ENCODE measurements around the gene DGKG. TPM values are rescaled to one million over a fixed set of nuclear protein-coding genes. Genes with fewer than 3 reads are reported as not detected.

Gene DGKG
- total and polyA plus RNA-seq, 9 of the 15 experiments (the other 6 are each of a cell fraction or from before 2014, with no cell fraction given), result 0.01 to 0.36 (median 0.15) TPM

GRCh38 chr3:186362537-186362842 lies 456 bp upstream of the DGKG start:
- H3K9me1 ChIP-seq (ENCODE audit: control insufficient read depth, insufficient read depth, low read length), result no peaks in the 10 kb centered on the region
- H3K79me2 ChIP-seq (ENCODE audit: control insufficient read depth, insufficient read depth, low read length), result no peaks in the 10 kb centered on the region
- no peaks in the 10 kb centered on the region for H4K20me1 ChIP-seq (replicated peaks; ENCODE audit: control insufficient read depth, insufficient read depth, low read length)
- CTCF ChIA-PET (ENCODE audit: low intra/inter-chr PET ratio), result no interaction called here
- in situ Hi-C loops (cut with MboI), result no loop called here
- H3K4me2 ChIP-seq (ENCODE audit: insufficient read depth, low read length), result no peak overlapping the region
- ATAC-seq (no peak), FAIRE-seq (no peak), DNase-seq (ENCODE audit: extremely low read depth in 1 of 4, low spot score in 3 of 4) (no peak)
- WGBS (ENCODE audit: insufficient coverage, low coverage, missing lambda C conversion rate), result 3% methylated on average over 9 of the region's 9 CpGs
- no peak overlapping the region for H3K27ac ChIP-seq (ENCODE audit: extremely low read depth, low read depth, low read length)
- POLR2A ChIA-PET, result no interaction called here
- BruUV-seq (replicated peaks), result no TSS peak
- H3K36me3 ChIP-seq (ENCODE audit: control insufficient read depth, insufficient read depth, low read length), result no peaks in the 10 kb centered on the region
- intact Hi-C loops (cut with micrococcal nuclease), result no loop called here
- H3K9me3 ChIP-seq (replicated peaks; ENCODE audit: control insufficient read depth, insufficient read depth, low read depth, low read length), result no peaks in the 10 kb centered on the region
- TF ChIP-seq TRIM28 (IDR thresholded peaks at IDR 0.05), result no peak
- no peak for TF ChIP-seq IFI16 (CRISPR knock-in tag; IDR thresholded peaks at IDR 0.05)
- TF ChIP-seq STAT5A (IDR thresholded peaks at IDR 0.05; ENCODE audit: borderline replicate concordance, low read length), result no peak
- TF ChIP-seq, protein P1, sequence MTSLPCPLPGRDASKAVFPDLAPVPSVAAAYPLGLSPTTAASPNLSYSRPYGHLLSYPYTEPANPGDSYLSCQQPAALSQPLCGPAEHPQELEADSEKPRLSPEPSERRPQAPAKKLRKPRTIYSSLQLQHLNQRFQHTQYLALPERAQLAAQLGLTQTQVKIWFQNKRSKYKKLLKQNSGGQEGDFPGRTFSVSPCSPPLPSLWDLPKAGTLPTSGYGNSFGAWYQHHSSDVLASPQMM (CRISPR knock-in tag; IDR thresholded peaks at IDR 0.05), result no peak
- TF ChIP-seq BCOR (IDR thresholded peaks at IDR 0.05), result no peak
- no peak for TF ChIP-seq HNRNPLL (IDR thresholded peaks at IDR 0.05; ENCODE audit: low read depth, low read length, poor library complexity, severe bottlenecking)
- no peak for TF ChIP-seq GABPB2 (CRISPR knock-in tag; conservative IDR thresholded peaks at IDR 0.05)
- no peak for TF ChIP-seq LCOR (CRISPR knock-in tag; IDR thresholded peaks at IDR 0.05)
- no peak for TF ChIP-seq MTA3 (IDR thresholded peaks at IDR 0.05; ENCODE audit: borderline replicate concordance)
- no peak overlapping the region for H3K9ac ChIP-seq (ENCODE audit: insufficient read depth in 1 of 2, low read depth in 2 of 2, low read length in 2 of 2)
- no peak overlapping the region for H3K4me3 ChIP-seq
- no peak overlapping the region for H2AFZ ChIP-seq (ENCODE audit: low read depth, low read length)
- H3K27me3 ChIP-seq (ENCODE audit: control insufficient read depth in 2 of 2, insufficient read depth in 2 of 2, low read length in 2 of 2), result peaks cover 27 to 51% of the 10 kb centered on the region in 2 experiments; a peak in 4 of 5 replicates
- H3K4me1 ChIP-seq (replicated peaks in 1 of 2; ENCODE audit: control insufficient read depth in 2 of 2, insufficient read depth in 2 of 2, low read length in 2 of 2), result peaks cover 0 to 9% of the 10 kb centered on the region in 2 experiments; a peak in 3 of 5 replicates
